Measurements from ENCODE around the gene PLEKHG7.

PLEKHG7 gene

GRCh38 chr12:92775416-92775815, 72.6 kb downstream of the PLEKHG7 start:
- TF ChIP-seq TAF1 (IDR thresholded peaks at IDR 0.05; ENCODE audit: borderline replicate concordance, insufficient read depth, low read length), result no peak
- TF ChIP-seq REST (IDR thresholded peaks at IDR 0.05; ENCODE audit: insufficient read depth in 1 of 2, low read depth in 2 of 2, low read length in 2 of 2), result no peak
- TF ChIP-seq SIN3A (IDR thresholded peaks at IDR 0.05; ENCODE audit: borderline replicate concordance, insufficient read depth, low read length), result no peak
- TF ChIP-seq POLR2AphosphoS5 (IDR thresholded peaks at IDR 0.05; ENCODE audit: low read depth, low read length), result no peak
- no peak for TF ChIP-seq FOXP2 (optimal IDR thresholded peaks at IDR 0.05; ENCODE audit: borderline replicate concordance, extremely low read depth, extremely low read length, insufficient read depth)

- no peak for TF ChIP-seq SIN3A (IDR thresholded peaks at IDR 0.05; ENCODE audit: borderline replicate concordance, insufficient read depth, low read length)
- TF ChIP-seq FOXP2 (optimal IDR thresholded peaks at IDR 0.05; ENCODE audit: borderline replicate concordance, extremely low read depth, extremely low read length, insufficient read depth), result no peak
- TF ChIP-seq REST (IDR thresholded peaks at IDR 0.05; ENCODE audit: insufficient read depth in 1 of 2, low read depth in 2 of 2, low read length in 2 of 2), result no peak
- no peak for TF ChIP-seq POLR2AphosphoS5 (IDR thresholded peaks at IDR 0.05; ENCODE audit: low read depth, low read length)
- no peak for TF ChIP-seq TAF1 (IDR thresholded peaks at IDR 0.05; ENCODE audit: borderline replicate concordance, insufficient read depth, low read length)
Measured at GRCh38 chr12:92778525-92778924, 75.7 kb downstream of the PLEKHG7 start.

- TF ChIP-seq REST (IDR thresholded peaks at IDR 0.05; ENCODE audit: insufficient read depth in 1 of 2, low read depth in 2 of 2, low read length in 2 of 2) (no peak), FOXP2 (optimal IDR thresholded peaks at IDR 0.05; ENCODE audit: borderline replicate concordance, extremely low read depth, extremely low read length, insufficient read depth) (no peak), POLR2AphosphoS5 (IDR thresholded peaks at IDR 0.05; ENCODE audit: low read depth, low read length) (no peak), SIN3A (IDR thresholded peaks at IDR 0.05; ENCODE audit: borderline replicate concordance, insufficient read depth, low read length) (no peak), TAF1 (IDR thresholded peaks at IDR 0.05; ENCODE audit: borderline replicate concordance, insufficient read depth, low read length) (no peak)
Measured at GRCh38 chr12:92779902-92780301, 77.1 kb downstream of the PLEKHG7 start.

- TF ChIP-seq POLR2AphosphoS5 (IDR thresholded peaks at IDR 0.05; ENCODE audit: low read depth, low read length), result no peak
- TF ChIP-seq REST (IDR thresholded peaks at IDR 0.05; ENCODE audit: insufficient read depth in 1 of 2, low read depth in 2 of 2, low read length in 2 of 2), result no peak
- no peak for TF ChIP-seq TAF1 (IDR thresholded peaks at IDR 0.05; ENCODE audit: borderline replicate concordance, insufficient read depth, low read length)
- no peak for TF ChIP-seq FOXP2 (optimal IDR thresholded peaks at IDR 0.05; ENCODE audit: borderline replicate concordance, extremely low read depth, extremely low read length, insufficient read depth)
- no peak for TF ChIP-seq SIN3A (IDR thresholded peaks at IDR 0.05; ENCODE audit: borderline replicate concordance, insufficient read depth, low read length)
Measured at GRCh38 chr12:92784356-92784755, 81.6 kb downstream of the PLEKHG7 start.
